Psoas muscle (tissue), 8 donors: Measurements from ENCODE around the gene SUSD4. TPM values are rescaled to one million over a fixed set of nuclear protein-coding genes. Genes with fewer than 3 reads are reported as not detected.

Experiments
- ATAC-seq, 4 donors: fragments of 200-7000 bp; cut with Tn5 transposase; one replicate each; pipeline ENCODE4 v1.9.1; 2020; ENCODE audit warnings: moderate library complexity in 3 of 4, mild to moderate bottlenecking in 2 of 4
- DNase-seq, 2 donors: peaks; one replicate each; pipeline ENCODE4 v3.0.0-alpha.2; 2020
- H3K27ac ChIP-seq: fragments of 200-600 bp; one replicate; pipeline ENCODE4 v1.8.0; 2022
- H3K27me3 ChIP-seq, 3 donors: fragments of 200-600 bp in 1 of 3; one replicate each; pipeline versions ENCODE4 v1.6.1 to v1.8.0; 2013 to 2022; ENCODE audit warnings: low read length in 2 of 3, mild to moderate bottlenecking in 2 of 3, moderate library complexity in 1 of 3; ENCODE audit not compliant: insufficient read depth in 3 of 3
- H3K36me3 ChIP-seq, 2 donors: fragments of 200-600 bp in 1 of 2; one replicate each; pipeline versions ENCODE4 v1.6.1 to v1.8.0; 2013 to 2022; ENCODE audit warnings: low read depth in 1 of 2, mild to moderate bottlenecking in 1 of 2, moderate library complexity in 1 of 2; ENCODE audit not compliant: insufficient read depth in 1 of 2
- H3K4me1 ChIP-seq: fragments of 200-600 bp; one replicate; pipeline ENCODE4 v1.8.0; 2022
- H3K4me3 ChIP-seq: fragments of 200-600 bp; one replicate; pipeline ENCODE4 v1.8.0; 2022; ENCODE audit warnings: mild to moderate bottlenecking
- H3K9me3 ChIP-seq: fragments of 200-600 bp; one replicate; pipeline ENCODE4 v1.8.0; 2022
- WGBS, 3 donors: extraction: QIAGEN DNeasy Blood & Tissue Kit; methylation state at CpG; one replicate each; pipeline versions ENCODE4 v1.1.6 to v1.1.7; 2013; 5-methylcytosine and 5-hydroxymethylcytosine counted together
- intact Hi-C, 2 donors: fragments of 100-400 bp; cut with DNase I; formaldehyde crosslinking; loops; one replicate each; pipeline versions ENCODE4 v1.11.0 to v1.14.2; 2022
- polyA plus RNA-seq, 3 donors: library from polyadenylated mRNA; stranded (reverse); fragments of 200-250 nt; gene quantifications; one replicate each; pipeline ENCODE4 v1.2.3, GENCODE V29; 2013
- total RNA-seq, 4 donors: library from RNA; stranded (reverse); fragmentation: NEBNext Ultra II Directional in 2 of 4; extraction: Animal tissue kit (Norgen Biotek cat#: 25700) in 2 of 4; gene quantifications; one replicate each; pipeline versions ENCODE4 v1.2.1 to v1.2.4, GENCODE V29; 2021 to 2023
- TF ChIP-seq, protein P1 (sequence below): fragments of 200-600 bp; IDR thresholded peaks from one replicate; pipeline ENCODE4 v1.8.0; 2022; ENCODE audit warnings: antibody characterized with exemption
- donor health status: healthy with polysubstance abuse.
- donor health status: DM: no; HTN: no; CAD: no; lungs with moderate emphysema.
- donor health status: Bipolar disorder and iron deficiency.
- donor health status: healthy.
- donor health status: DM: yes; HTN: yes; CAD: no.
- donor health status: DM: no; HTN: no; CAD: no.
- donor health status: DM: no; HTN: no; CAD: no.
- donor health status: DM: yes; HTN: yes; CAD: no.

SUSD4 gene
- total and polyA plus RNA-seq, 7 donors, result 0.08 to 3.9 (median 0.21) TPM

DNA sequence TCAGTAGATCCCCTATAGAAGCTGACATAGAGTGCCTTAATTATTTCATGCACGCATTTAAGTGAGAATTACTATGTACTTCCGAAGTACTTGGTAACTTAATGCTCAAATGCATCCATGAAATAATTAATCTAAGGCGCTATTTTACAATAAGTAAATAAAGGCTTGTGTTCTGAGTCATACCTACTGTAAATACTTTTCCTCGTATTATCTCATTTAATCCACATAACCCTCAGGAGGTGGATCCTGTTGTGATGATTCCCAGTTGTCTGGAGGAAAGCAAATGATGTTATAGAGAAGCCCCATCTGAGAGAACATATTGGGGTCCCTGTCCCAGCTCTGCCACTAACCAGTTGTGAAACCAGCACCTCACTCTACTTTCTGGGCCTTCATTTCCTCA is 16.4 kb downstream of the SUSD4 start:
- Histone ChIP-seq H3K4me3 (no peak overlapping the region), H3K27ac (no peak overlapping the region), H3K9me3 (no peaks in the 10 kb centered on the region), H3K36me3 (no peaks in the 10 kb centered on the region), H3K4me1 (no peaks in the 10 kb centered on the region), H3K27me3 (peaks cover 0 to 5% (median 0%) of the 10 kb centered on the region in 3 donors)
- DNase-seq, result no peak
- 92 to 96% (median 95%) methylated on average over 4 of the region's 4 CpGs for WGBS, 3 donors
- intact Hi-C loops, result loop anchor here in 1 of 2 donors (10.0 kb wide), 1 partner anchor 203 kb away; the partner anchor contains the start of gene TLR5
- ATAC-seq, result no peak
- TF ChIP-seq, protein P1, sequence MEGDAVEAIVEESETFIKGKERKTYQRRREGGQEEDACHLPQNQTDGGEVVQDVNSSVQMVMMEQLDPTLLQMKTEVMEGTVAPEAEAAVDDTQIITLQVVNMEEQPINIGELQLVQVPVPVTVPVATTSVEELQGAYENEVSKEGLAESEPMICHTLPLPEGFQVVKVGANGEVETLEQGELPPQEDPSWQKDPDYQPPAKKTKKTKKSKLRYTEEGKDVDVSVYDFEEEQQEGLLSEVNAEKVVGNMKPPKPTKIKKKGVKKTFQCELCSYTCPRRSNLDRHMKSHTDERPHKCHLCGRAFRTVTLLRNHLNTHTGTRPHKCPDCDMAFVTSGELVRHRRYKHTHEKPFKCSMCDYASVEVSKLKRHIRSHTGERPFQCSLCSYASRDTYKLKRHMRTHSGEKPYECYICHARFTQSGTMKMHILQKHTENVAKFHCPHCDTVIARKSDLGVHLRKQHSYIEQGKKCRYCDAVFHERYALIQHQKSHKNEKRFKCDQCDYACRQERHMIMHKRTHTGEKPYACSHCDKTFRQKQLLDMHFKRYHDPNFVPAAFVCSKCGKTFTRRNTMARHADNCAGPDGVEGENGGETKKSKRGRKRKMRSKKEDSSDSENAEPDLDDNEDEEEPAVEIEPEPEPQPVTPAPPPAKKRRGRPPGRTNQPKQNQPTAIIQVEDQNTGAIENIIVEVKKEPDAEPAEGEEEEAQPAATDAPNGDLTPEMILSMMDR, result no peak

GRCh38 chr1:223346311-223346710 is 17.7 kb downstream of the SUSD4 start:
- Histone ChIP-seq H3K36me3 (no peaks in the 10 kb centered on the region), H3K4me1 (peaks cover 3% of the 10 kb centered on the region), H3K9me3 (no peaks in the 10 kb centered on the region), H3K4me3 (no peak overlapping the region), H3K27ac (no peak overlapping the region), H3K27me3 (no peaks in the 10 kb centered on the region)
- ATAC-seq, result no peak
- WGBS, 3 donors, result 84 to 93% (median 86%) methylated on average over 4 of the region's 4 CpGs
- no peak for DNase-seq
- TF ChIP-seq, protein P1, result no peak
- intact Hi-C loops, result loop anchor here in 1 of 2 donors (10.0 kb wide), 1 partner anchor 202 kb away; the partner anchor contains the start of gene TLR5

- no peak for ATAC-seq
- TF ChIP-seq, protein P1, result no peak
- Histone ChIP-seq H3K27ac (no peak overlapping the region), H3K4me3 (no peak overlapping the region), H3K9me3 (no peaks in the 10 kb centered on the region), H3K27me3 (no peaks in the 10 kb centered on the region), H3K4me1 (peaks cover 6% of the 10 kb centered on the region), H3K36me3 (no peaks in the 10 kb centered on the region)
- DNase-seq, result no peak
- WGBS, 3 donors, result 84 to 91% (median 87%) methylated on average over 4 of the region's 4 CpGs
- intact Hi-C loops, result loop anchor here in 1 of 2 donors (10.0 kb wide), 1 partner anchor 201 kb away; the partner anchor contains the start of gene TLR5
These were observed 18.3 kb downstream of the SUSD4 start for GRCh38 chr1:223345720-223346119.

DNA sequence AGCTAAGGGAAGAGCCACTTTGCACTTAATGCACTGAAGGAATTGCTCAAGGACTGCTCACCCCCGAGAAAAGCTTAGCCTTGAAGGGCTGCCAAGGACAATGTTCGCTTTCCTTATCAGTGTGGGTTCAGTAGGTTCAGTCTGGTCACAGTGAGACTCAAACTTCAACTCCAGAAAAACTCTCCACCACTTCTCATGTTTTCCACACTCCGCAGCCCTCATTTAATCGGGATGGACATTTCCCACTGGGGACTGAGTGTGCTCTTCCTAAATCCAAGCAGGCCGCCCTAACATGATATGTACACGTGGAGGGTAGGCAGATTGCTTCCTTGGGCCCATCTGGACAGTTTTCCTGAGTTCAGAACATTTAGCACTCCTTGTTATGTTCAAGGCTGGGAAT is 19.5 kb downstream of the SUSD4 start:
- intact Hi-C loops, result loop anchor here in 1 of 2 donors (10.0 kb wide), 1 partner anchor 200 kb away; the partner anchor contains the start of gene TLR5
- WGBS, 3 donors, result 54 to 64% (median 63%) methylated on average over 6 of the region's 6 CpGs
- H3K4me3 ChIP-seq, result no peak overlapping the region

More for the DNA sequence above, 19.5 kb downstream of the SUSD4 start:
- Histone ChIP-seq H3K27ac (no peak overlapping the region), H3K9me3 (no peaks in the 10 kb centered on the region), H3K4me1 (peaks cover 10% of the 10 kb centered on the region), H3K27me3 (peaks cover 0 to 1% (median 0%) of the 10 kb centered on the region in 3 donors), H3K36me3 (no peaks in the 10 kb centered on the region)
- TF ChIP-seq, protein P1, result no peak
- ATAC-seq (no peak), DNase-seq (no peak)
